ENCODE results near the gene AATK.

AATK gene

GRCh38 chr17:81163703-81164370 is 2.2 kb downstream of the AATK start:
- Histone ChIP-seq H3K36me3 (no peaks in the 10 kb centered on the region), H3K27me3 (no peaks in the 10 kb centered on the region), H3K4me3 (ENCODE audit: low read depth, low read length) (no peak overlapping the region), H3K4me1 (peaks cover 9% of the 10 kb centered on the region), H3K9me3 (no peaks in the 10 kb centered on the region)
- DNase-seq = peak; percentile 9
- TF ChIP-seq, protein P1, sequence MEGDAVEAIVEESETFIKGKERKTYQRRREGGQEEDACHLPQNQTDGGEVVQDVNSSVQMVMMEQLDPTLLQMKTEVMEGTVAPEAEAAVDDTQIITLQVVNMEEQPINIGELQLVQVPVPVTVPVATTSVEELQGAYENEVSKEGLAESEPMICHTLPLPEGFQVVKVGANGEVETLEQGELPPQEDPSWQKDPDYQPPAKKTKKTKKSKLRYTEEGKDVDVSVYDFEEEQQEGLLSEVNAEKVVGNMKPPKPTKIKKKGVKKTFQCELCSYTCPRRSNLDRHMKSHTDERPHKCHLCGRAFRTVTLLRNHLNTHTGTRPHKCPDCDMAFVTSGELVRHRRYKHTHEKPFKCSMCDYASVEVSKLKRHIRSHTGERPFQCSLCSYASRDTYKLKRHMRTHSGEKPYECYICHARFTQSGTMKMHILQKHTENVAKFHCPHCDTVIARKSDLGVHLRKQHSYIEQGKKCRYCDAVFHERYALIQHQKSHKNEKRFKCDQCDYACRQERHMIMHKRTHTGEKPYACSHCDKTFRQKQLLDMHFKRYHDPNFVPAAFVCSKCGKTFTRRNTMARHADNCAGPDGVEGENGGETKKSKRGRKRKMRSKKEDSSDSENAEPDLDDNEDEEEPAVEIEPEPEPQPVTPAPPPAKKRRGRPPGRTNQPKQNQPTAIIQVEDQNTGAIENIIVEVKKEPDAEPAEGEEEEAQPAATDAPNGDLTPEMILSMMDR (IDR thresholded peaks at IDR 0.05; ENCODE audit: low read depth, low read length) = no peak

DNA sequence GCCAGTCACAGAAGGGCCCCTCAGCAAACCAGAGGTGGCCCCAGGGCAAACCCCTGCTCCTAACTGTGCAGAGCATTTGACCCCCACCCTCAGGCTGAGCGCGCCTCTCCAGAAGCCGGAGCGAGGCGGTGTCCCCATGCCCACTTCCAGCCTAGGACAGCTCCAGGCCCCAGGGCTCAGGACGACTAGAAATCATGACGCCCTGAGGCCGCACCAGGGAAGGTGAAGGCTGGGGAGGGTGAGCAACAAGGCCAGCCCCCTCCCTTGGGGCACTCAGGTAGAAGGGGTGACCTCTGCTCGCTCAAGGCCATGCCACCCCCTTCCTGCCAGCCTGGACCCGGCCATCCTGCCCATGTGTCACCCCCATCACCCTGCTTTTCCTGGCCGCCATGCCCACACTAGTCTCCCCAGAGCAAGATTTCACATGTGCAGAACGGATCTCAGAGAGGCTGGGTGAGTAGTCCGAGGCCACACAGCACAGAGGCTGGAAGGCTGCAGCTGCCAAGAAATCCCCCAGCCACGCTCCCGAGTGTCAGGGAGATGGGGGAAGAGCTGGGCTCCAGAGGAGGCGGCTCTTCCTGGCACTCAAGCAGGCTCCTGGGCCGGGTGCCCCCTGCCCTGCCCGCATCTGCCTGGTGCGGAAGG is 2.8 kb downstream of the AATK start:
- Histone ChIP-seq H3K27me3 (no peaks in the 10 kb centered on the region), H3K4me3 (ENCODE audit: low read depth, low read length) (no peak overlapping the region), H3K36me3 (no peaks in the 10 kb centered on the region), H3K4me1 (peaks cover 9% of the 10 kb centered on the region), H3K9me3 (no peaks in the 10 kb centered on the region)
- TF ChIP-seq, protein P1 (IDR thresholded peaks at IDR 0.05; ENCODE audit: low read depth, low read length) = no peak
- peak; percentile 16 for DNase-seq

DNA sequence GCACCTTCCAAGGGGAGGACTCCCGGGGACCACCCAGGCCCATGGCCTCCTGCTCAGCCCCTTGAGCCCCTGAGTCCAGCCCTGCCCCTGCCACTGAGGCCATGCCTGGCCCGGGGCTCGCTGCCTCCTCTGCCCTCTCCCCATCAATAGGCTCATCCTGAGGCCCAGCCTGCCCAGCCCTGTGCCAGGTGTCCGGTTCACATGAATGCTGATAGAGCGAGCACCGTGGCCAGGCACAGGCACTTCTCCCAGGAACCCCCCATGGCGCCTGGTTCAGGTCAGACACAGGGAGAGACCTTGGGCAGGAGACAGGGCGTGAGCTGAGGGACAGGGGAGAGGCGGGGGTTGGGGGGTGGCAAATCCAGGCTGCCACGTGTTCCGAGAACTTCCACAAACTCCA is 3.5 kb downstream of the AATK start:
- DNase-seq = peak; percentile 9
- H3K4me3 ChIP-seq (ENCODE audit: low read depth, low read length) = no peak overlapping the region
- H3K4me1 ChIP-seq = peaks cover 9% of the 10 kb centered on the region
- TF ChIP-seq, protein P1 (IDR thresholded peaks at IDR 0.05; ENCODE audit: low read depth, low read length) = no peak
- no peaks in the 10 kb centered on the region for H3K27me3 ChIP-seq
- no peaks in the 10 kb centered on the region for H3K36me3 ChIP-seq
- no peaks in the 10 kb centered on the region for H3K9me3 ChIP-seq

GRCh38 chr17:81161972-81162371 is 4.0 kb downstream of the AATK start:
- DNase-seq = peak; percentile 8
- Histone ChIP-seq H3K4me1 (peaks cover 9% of the 10 kb centered on the region), H3K4me3 (ENCODE audit: low read depth, low read length) (no peak overlapping the region), H3K36me3 (no peaks in the 10 kb centered on the region), H3K9me3 (no peaks in the 10 kb centered on the region), H3K27me3 (no peaks in the 10 kb centered on the region)
- TF ChIP-seq, protein P1 (IDR thresholded peaks at IDR 0.05; ENCODE audit: low read depth, low read length) = no peak

DNA sequence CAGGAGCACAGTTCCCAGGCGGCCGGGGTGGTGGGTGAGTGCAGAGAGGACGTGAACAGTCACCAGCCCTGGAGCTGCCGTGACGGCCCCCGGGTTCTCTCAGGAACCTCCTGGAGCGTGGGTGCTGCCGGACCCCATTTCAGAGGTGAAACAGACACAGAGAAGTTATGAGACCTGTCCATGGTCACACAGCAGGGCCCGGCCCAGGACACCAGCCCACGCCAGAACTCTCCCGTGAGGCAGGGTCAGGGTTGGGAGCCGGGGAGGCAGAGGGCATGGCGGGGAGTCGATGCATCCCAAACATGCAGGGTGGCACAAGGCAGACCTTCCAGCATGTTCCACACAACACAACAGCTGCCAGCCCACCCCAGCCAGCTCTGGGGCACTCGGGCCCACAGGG is 4.5 kb downstream of the AATK start:
- TF ChIP-seq, protein P1 (IDR thresholded peaks at IDR 0.05; ENCODE audit: low read depth, low read length) = no peak
- Histone ChIP-seq H3K4me3 (ENCODE audit: low read depth, low read length) (no peak overlapping the region), H3K4me1 (peaks cover 9% of the 10 kb centered on the region), H3K36me3 (no peaks in the 10 kb centered on the region), H3K9me3 (no peaks in the 10 kb centered on the region), H3K27me3 (no peaks in the 10 kb centered on the region)
- DNase-seq = peak; percentile 7

Measured in BE2C (cell line).